HepG2 (cell line): ENCODE measurements around the gene GAGE12G. TPM values are rescaled to one million over a fixed set of nuclear protein-coding genes. Genes with fewer than 3 reads are reported as not detected.

Experiments used
- ADNP ChIP-seq: sonication (generic); formaldehyde crosslinking; IDR thresholded peaks from 2 replicates; pipeline ENCODE4 v1.4.0; 2020; ENCODE audit warnings: missing genetic modification reagents
- BCL6 ChIP-seq: IDR thresholded peaks from 2 replicates; pipeline ENCODE4 v1.6.1; 2016; ENCODE audit warnings: missing genetic modification reagents, missing compliant biosample characterization
- FOXP1 ChIP-seq, 2 experiments: fragments of 450-650 bp in 1 of 2; IDR thresholded peaks; 2 replicates each; pipeline ENCODE4 v1.6.1; 2017 to 2018; ENCODE audit warnings: antibody characterized with exemption in 1 of 2
- HES4 ChIP-seq: sonication (generic); formaldehyde crosslinking; IDR thresholded peaks from 2 replicates; pipeline ENCODE4 v1.9.0; 2021; ENCODE audit warnings: mild to moderate bottlenecking, missing genetic modification reagents, borderline replicate concordance
- HHEX ChIP-seq: IDR thresholded peaks from 2 replicates; pipeline ENCODE4 v1.6.1; 2016; ENCODE audit warnings: control low read depth
- HNRNPL ChIP-seq: fragments of 200-400 bp; formaldehyde crosslinking; IDR thresholded peaks from 2 replicates; pipeline ENCODE4 v1.6.1; 2017; ENCODE audit warnings: mild to moderate bottlenecking, low read depth, low read length
- HOXA5 ChIP-seq: sonication (generic); formaldehyde crosslinking; IDR thresholded peaks from 2 replicates; pipeline ENCODE4 v1.4.0; 2020; ENCODE audit warnings: missing genetic modification reagents
- MAFF ChIP-seq: IDR thresholded peaks from 2 replicates; pipeline ENCODE4 v1.6.1; 2011; ENCODE audit warnings: low read depth, low read length, improper control_type of control experiment
- MED1 ChIP-seq: sonication (generic); formaldehyde crosslinking; IDR thresholded peaks from 2 replicates; pipeline ENCODE4 v1.4.0; 2020; ENCODE audit warnings: missing genetic modification reagents
- TSC22D2 ChIP-seq: sonication (generic); formaldehyde crosslinking; IDR thresholded peaks from 2 replicates; pipeline ENCODE4 v1.5.1; 2020; ENCODE audit warnings: missing genetic modification reagents, mild to moderate bottlenecking, borderline replicate concordance
- ZNF260 ChIP-seq: sonication (generic); formaldehyde crosslinking; IDR thresholded peaks from 2 replicates; pipeline ENCODE4 v1.4.0; 2020; ENCODE audit warnings: missing genetic modification reagents, low read depth, mild to moderate bottlenecking, borderline replicate concordance
- ZNF460 ChIP-seq: sonication (generic); formaldehyde crosslinking; IDR thresholded peaks from 2 replicates; pipeline ENCODE4 v1.5.1; 2020; ENCODE audit warnings: missing genetic modification reagents, mild to moderate bottlenecking, borderline replicate concordance
- polyA plus RNA-seq, 8 experiments: library from polyadenylated mRNA; depleted of rRNA in 3 of 8; stranded (reverse) in 7 of 8; unstranded in 1 of 8; fragments of >200 nt; fragmentation: Illumina TruSeq in 4 of 8; extraction: Trizol in 4 of 8; gene quantifications; 2 replicates each; pipeline versions ENCODE4 v1.2.1 to v1.2.3, GENCODE V29; 2011 to 2016; ENCODE audit warnings: low read depth in 4 of 8, missing spikeins in 1 of 8, mixed read lengths in 1 of 8; ENCODE audit not compliant: insufficient read depth in 1 of 8
- total RNA-seq, 5 experiments: library from RNA; depleted of rRNA; stranded (reverse); fragments of >200 nt; fragmentation: Illumina TruSeq; extraction: Trizol; gene quantifications; 2 replicates each; pipeline ENCODE4 v1.2.3, GENCODE V29; 2016; ENCODE audit warnings: low read depth in 1 of 5
- TF ChIP-seq, protein P1 (sequence below): sonication (generic); formaldehyde crosslinking; IDR thresholded peaks from 2 replicates; pipeline ENCODE4 v1.4.0; 2020; ENCODE audit warnings: missing genetic modification reagents; ENCODE audit errors: not compliant biosample characterization
- TF ChIP-seq, protein P2 (sequence below): sonication (generic); formaldehyde crosslinking; IDR thresholded peaks from 2 replicates; pipeline ENCODE4 v1.4.0; 2020; ENCODE audit warnings: missing genetic modification reagents, borderline replicate concordance
- TF ChIP-seq, protein P3 (sequence below): sonication (generic); formaldehyde crosslinking; IDR thresholded peaks from 2 replicates; pipeline ENCODE4 v1.9.0; 2022; ENCODE audit warnings: low read depth, missing genetic modification reagents
- TF ChIP-seq, protein P4 (sequence below): IDR thresholded peaks from 2 replicates; pipeline ENCODE4 v1.6.1; 2016; ENCODE audit warnings: missing biosample characterization, missing genetic modification reagents, low read depth
- TF ChIP-seq, protein P5 (sequence below): sonication (generic); formaldehyde crosslinking; IDR thresholded peaks from 2 replicates; pipeline ENCODE4 v1.9.0; 2021; ENCODE audit warnings: missing genetic modification reagents, borderline replicate concordance
- TF ChIP-seq, protein P6 (sequence below): sonication (generic); formaldehyde crosslinking; conservative IDR thresholded peaks from 2 replicates; pipeline ENCODE4 v1.4.0; 2020; ENCODE audit warnings: mild to moderate bottlenecking, missing genetic modification reagents, moderate library complexity
- TF ChIP-seq, protein P7 (sequence below): IDR thresholded peaks from 2 replicates; pipeline ENCODE4 v1.6.1; 2016

Gene GAGE12G
- total and polyA plus RNA-seq, 2 of the 13 experiments (the other 11 are each of a cell fraction or from before 2014, with no cell fraction given): not detected

DNA sequence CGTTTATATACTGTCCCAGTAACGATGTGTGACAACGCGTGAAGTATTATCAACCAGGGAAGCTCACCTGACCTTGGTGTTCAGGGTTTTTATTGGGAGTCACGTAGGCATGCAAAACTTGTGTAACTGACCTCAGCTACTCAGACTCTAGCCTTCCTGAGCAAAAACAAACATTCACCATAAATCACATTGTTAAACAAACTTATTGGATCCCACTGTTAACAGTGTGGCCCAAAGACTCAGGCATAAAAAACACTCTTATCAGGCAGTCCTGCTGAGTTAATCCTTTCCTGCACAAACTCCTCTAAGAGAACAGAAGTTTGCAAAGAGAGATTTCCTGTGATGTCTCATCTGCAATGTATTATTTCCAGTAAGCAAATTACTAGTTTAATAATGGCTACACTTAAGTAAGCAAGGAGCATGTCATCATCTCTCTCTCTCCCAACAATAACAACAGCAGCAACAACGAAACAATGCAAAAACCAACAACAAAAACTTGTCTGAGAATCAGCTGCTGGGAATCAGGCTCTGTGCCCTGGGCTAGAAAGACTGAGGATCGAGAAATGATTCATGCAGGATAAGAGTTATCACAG lies 40.6 kb downstream of the GAGE12G start (continued):
- TF ChIP-seq ZNF260 (CRISPR knock-in tag) (no peak), FOXP1 (IDR thresholded peaks at IDR 0.05) (no peak), FOXP1 (CRISPR knock-in tag; IDR thresholded peaks at IDR 0.05) (peak; percentile 70), HHEX (peak; percentile 12; the same call in 1 of the 2 replicates), ADNP (CRISPR knock-in tag) (no peak), MAFF (no peak), HES4 (CRISPR knock-in tag) (no peak), HOXA5 (CRISPR knock-in tag) (no peak; the same call in 1 of the 2 replicates), TSC22D2 (CRISPR knock-in tag) (no peak), MED1 (CRISPR knock-in tag) (peak; percentile 85), BCL6 (CRISPR knock-in tag) (peak; percentile 28; the same call in 1 of the 2 replicates), HNRNPL (no peak), ZNF460 (CRISPR knock-in tag) (no peak)
- TF ChIP-seq, protein P1, sequence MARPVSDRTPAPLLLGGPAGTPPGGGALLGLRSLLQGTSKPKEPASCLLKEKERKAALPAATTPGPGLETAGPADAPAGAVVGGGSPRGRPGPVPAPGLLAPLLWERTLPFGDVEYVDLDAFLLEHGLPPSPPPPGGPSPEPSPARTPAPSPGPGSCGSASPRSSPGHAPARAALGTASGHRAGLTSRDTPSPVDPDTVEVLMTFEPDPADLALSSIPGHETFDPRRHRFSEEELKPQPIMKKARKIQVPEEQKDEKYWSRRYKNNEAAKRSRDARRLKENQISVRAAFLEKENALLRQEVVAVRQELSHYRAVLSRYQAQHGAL (CRISPR knock-in tag): no peak
- TF ChIP-seq, protein P2, sequence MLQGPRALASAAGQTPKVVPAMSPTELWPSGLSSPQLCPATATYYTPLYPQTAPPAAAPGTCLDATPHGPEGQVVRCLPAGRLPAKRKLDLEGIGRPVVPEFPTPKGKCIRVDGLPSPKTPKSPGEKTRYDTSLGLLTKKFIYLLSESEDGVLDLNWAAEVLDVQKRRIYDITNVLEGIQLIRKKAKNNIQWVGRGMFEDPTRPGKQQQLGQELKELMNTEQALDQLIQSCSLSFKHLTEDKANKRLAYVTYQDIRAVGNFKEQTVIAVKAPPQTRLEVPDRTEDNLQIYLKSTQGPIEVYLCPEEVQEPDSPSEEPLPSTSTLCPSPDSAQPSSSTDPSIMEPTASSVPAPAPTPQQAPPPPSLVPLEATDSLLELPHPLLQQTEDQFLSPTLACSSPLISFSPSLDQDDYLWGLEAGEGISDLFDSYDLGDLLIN (CRISPR knock-in tag): no peak
- TF ChIP-seq, protein P3, sequence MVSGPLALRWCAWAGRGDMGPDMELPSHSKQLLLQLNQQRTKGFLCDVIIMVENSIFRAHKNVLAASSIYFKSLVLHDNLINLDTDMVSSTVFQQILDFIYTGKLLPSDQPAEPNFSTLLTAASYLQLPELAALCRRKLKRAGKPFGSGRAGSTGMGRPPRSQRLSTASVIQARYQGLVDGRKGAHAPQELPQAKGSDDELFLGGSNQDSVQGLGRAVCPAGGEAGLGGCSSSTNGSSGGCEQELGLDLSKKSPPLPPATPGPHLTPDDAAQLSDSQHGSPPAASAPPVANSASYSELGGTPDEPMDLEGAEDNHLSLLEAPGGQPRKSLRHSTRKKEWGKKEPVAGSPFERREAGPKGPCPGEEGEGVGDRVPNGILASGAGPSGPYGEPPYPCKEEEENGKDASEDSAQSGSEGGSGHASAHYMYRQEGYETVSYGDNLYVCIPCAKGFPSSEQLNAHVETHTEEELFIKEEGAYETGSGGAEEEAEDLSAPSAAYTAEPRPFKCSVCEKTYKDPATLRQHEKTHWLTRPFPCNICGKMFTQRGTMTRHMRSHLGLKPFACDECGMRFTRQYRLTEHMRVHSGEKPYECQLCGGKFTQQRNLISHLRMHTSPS (CRISPR knock-in tag): no peak
- TF ChIP-seq, protein P4, sequence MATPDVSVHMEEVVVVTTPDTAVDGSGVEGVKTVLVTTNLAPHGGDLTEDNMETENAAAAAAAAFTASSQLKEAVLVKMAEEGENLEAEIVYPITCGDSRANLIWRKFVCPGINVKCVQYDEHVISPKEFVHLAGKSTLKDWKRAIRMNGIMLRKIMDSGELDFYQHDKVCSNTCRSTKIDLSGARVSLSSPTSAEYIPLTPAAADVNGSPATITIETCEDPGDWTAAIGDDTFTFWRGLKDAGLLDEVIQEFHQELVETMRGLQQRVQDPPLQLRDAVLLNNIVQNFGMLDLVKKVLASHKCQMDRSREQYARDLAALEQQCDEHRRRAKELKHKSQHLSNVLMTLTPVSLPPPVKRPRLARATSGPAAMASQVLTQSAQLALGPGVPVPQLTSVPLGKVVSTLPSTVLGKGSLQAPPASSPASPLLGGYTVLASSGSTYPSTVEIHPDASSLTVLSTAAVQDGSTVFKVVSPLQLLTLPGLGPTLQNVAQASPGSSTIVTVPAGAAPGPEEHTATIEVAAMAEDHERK (CRISPR knock-in tag): no peak
- TF ChIP-seq, protein P5, sequence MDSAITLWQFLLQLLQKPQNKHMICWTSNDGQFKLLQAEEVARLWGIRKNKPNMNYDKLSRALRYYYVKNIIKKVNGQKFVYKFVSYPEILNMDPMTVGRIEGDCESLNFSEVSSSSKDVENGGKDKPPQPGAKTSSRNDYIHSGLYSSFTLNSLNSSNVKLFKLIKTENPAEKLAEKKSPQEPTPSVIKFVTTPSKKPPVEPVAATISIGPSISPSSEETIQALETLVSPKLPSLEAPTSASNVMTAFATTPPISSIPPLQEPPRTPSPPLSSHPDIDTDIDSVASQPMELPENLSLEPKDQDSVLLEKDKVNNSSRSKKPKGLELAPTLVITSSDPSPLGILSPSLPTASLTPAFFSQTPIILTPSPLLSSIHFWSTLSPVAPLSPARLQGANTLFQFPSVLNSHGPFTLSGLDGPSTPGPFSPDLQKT (CRISPR knock-in tag): no peak
- TF ChIP-seq, protein P6, sequence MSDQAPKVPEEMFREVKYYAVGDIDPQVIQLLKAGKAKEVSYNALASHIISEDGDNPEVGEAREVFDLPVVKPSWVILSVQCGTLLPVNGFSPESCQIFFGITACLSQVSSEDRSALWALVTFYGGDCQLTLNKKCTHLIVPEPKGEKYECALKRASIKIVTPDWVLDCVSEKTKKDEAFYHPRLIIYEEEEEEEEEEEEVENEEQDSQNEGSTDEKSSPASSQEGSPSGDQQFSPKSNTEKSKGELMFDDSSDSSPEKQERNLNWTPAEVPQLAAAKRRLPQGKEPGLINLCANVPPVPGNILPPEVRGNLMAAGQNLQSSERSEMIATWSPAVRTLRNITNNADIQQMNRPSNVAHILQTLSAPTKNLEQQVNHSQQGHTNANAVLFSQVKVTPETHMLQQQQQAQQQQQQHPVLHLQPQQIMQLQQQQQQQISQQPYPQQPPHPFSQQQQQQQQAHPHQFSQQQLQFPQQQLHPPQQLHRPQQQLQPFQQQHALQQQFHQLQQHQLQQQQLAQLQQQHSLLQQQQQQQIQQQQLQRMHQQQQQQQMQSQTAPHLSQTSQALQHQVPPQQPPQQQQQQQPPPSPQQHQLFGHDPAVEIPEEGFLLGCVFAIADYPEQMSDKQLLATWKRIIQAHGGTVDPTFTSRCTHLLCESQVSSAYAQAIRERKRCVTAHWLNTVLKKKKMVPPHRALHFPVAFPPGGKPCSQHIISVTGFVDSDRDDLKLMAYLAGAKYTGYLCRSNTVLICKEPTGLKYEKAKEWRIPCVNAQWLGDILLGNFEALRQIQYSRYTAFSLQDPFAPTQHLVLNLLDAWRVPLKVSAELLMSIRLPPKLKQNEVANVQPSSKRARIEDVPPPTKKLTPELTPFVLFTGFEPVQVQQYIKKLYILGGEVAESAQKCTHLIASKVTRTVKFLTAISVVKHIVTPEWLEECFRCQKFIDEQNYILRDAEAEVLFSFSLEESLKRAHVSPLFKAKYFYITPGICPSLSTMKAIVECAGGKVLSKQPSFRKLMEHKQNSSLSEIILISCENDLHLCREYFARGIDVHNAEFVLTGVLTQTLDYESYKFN (CRISPR knock-in tag): peak; percentile 74
- TF ChIP-seq, protein P7, sequence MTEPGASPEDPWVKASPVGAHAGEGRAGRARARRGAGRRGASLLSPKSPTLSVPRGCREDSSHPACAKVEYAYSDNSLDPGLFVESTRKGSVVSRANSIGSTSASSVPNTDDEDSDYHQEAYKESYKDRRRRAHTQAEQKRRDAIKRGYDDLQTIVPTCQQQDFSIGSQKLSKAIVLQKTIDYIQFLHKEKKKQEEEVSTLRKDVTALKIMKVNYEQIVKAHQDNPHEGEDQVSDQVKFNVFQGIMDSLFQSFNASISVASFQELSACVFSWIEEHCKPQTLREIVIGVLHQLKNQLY: peak; percentile 58; the same call in 1 of the 2 replicates
